ENCODE results near the gene LHCGR. TPM values are rescaled to one million over a fixed set of nuclear protein-coding genes. Genes with fewer than 3 reads are reported as not detected.

The LHCGR gene
- total RNA-seq, 1 donor from 2014 or later: 0.10 TPM

GRCh38 chr2:48668992-48669391 lies 86.5 kb downstream of the LHCGR start:
- ATAC-seq (no peak), DNase-seq (no peak)
- intact Hi-C loops (cut with micrococcal nuclease): no loop called here

DNA sequence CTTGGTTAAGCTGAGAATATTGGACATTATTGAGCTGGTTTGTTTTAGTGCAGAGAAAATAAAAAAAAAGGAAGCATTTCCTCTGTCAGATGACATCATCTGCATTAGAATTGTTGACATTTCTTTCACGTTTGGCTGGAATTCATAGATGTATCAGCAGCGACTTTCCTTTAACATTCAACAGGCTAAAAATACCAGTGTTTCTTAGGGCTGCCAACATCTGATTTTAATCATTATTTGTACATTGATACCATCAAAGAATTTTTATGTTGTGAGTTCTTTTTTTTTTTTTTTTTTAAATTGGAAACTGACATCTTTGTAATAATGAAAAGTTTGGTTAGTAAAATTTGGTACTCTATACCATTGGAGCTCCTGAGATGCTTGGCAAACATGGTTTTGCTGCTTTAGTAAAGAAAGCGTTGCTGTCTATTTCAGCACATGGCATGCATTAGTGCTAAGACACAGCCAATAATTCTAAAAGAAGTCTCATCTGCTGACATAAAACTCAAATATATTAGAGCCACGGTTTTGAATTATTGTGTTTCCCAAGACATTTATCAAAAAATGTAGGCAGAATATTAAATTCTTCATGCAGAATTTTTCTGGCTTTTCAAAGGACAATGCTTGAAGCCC lies 104.2 kb downstream of the LHCGR start:
- ATAC-seq (no peak), DNase-seq (no peak)
- intact Hi-C loops (cut with micrococcal nuclease): no loop called here

- intact Hi-C loops (cut with micrococcal nuclease): no loop called here
- DNase-seq (no peak), ATAC-seq (no peak)
Observed at GRCh38 chr2:48638261-48638660, 117.3 kb downstream of the LHCGR start.

Other genes starting within 250 kb of the LHCGR start
- 6.7 TPM for gene STON1, start 225.6 kb downstream of the LHCGR start, total RNA-seq
- gene GTF2A1L, start 137.9 kb downstream of the LHCGR start, total RNA-seq: not detected

Measured in left ventricle myocardium superior (tissue), 1 donor.